H9 (cell line): ENCODE measurements around the gene PRKCB. TPM values are rescaled to one million over a fixed set of nuclear protein-coding genes. Genes with fewer than 3 reads are reported as not detected.

Experiments
- DNase-seq: peaks from one replicate; pipeline ENCODE4 v3.0.0-alpha.2; 2017
- H2AFZ ChIP-seq: one replicate; pipeline ENCODE4 v1.6.1; 2013; ENCODE audit warnings: mild to moderate bottlenecking, low read length, control low read depth, moderate library complexity
- H2AK5ac ChIP-seq: 2 replicates; pipeline ENCODE4 v1.6.1; 2013; ENCODE audit warnings: low read length, control low read depth, mixed read lengths; ENCODE audit not compliant: insufficient read length
- H2BK120ac ChIP-seq: one replicate; pipeline ENCODE4 v1.6.1; 2013; ENCODE audit warnings: low read depth, mild to moderate bottlenecking, low read length, control low read depth, inconsistent platforms; ENCODE audit not compliant: poor library complexity, severe bottlenecking
- H2BK12ac ChIP-seq: 2 replicates; pipeline ENCODE4 v1.6.1; 2013; ENCODE audit warnings: low read length, control low read depth, mixed read lengths, low read depth; ENCODE audit not compliant: insufficient read length
- H2BK15ac ChIP-seq: 2 replicates; pipeline ENCODE4 v1.6.1; 2013; ENCODE audit warnings: low read depth, low read length, control low read depth
- H2BK20ac ChIP-seq: one replicate; pipeline ENCODE4 v1.6.1; 2013; ENCODE audit warnings: low read depth, mild to moderate bottlenecking, low read length, control low read depth, inconsistent platforms; ENCODE audit not compliant: poor library complexity, severe bottlenecking
- H2BK5ac ChIP-seq: 2 replicates; pipeline ENCODE4 v1.6.1; 2013; ENCODE audit warnings: low read length, control low read depth, mixed read lengths; ENCODE audit not compliant: insufficient read length
- H3K14ac ChIP-seq: 2 replicates; pipeline ENCODE4 v1.6.1; 2013; ENCODE audit warnings: low read length, control low read depth; ENCODE audit not compliant: insufficient read depth
- H3K18ac ChIP-seq: 2 replicates; pipeline ENCODE4 v1.6.1; 2013; ENCODE audit warnings: low read depth, mild to moderate bottlenecking, mixed read lengths, low read length, control low read depth; ENCODE audit not compliant: insufficient read length
- H3K23ac ChIP-seq: 2 replicates; pipeline ENCODE4 v1.6.1; 2013; ENCODE audit warnings: low read length, control low read depth, mixed read lengths, low read depth; ENCODE audit not compliant: insufficient read length
- H3K23me2 ChIP-seq: 2 replicates; pipeline ENCODE4 v1.6.1; 2013; ENCODE audit warnings: low read depth, mild to moderate bottlenecking, mixed read lengths, low read length, control low read depth; ENCODE audit not compliant: insufficient read length, poor library complexity, severe bottlenecking
- H3K27ac ChIP-seq: 2 replicates; pipeline ENCODE4 v1.5.1; 2013; ENCODE audit warnings: low read length, control low read depth, mixed read lengths, low read depth; ENCODE audit not compliant: insufficient read length
- H3K27me3 ChIP-seq: 2 replicates; pipeline ENCODE4 v1.6.1; 2013; ENCODE audit warnings: low read length, control low read depth, inconsistent platforms; ENCODE audit not compliant: insufficient read depth
- H3K4ac ChIP-seq: 2 replicates; pipeline ENCODE4 v1.6.1; 2013; ENCODE audit warnings: low read depth, mild to moderate bottlenecking, control low read depth, inconsistent platforms, low read length, moderate library complexity
- H3K4me1 ChIP-seq: 2 replicates; pipeline ENCODE4 v1.6.1; 2013; ENCODE audit warnings: low read length, control low read depth, inconsistent platforms; ENCODE audit not compliant: insufficient read depth
- H3K4me2 ChIP-seq: 2 replicates; pipeline ENCODE4 v1.6.1; 2013; ENCODE audit warnings: low read length, control low read depth, mixed read lengths; ENCODE audit not compliant: insufficient read length, insufficient read depth
- H3K56ac ChIP-seq: 2 replicates; pipeline ENCODE4 v1.6.1; 2013; ENCODE audit warnings: low read depth, mild to moderate bottlenecking, mixed read lengths, low read length, control low read depth; ENCODE audit not compliant: insufficient read length
- H3K79me1 ChIP-seq: 2 replicates; pipeline ENCODE4 v1.6.1; 2013; ENCODE audit warnings: low read depth, mild to moderate bottlenecking, moderate library complexity, low read length, control low read depth, inconsistent platforms; ENCODE audit not compliant: insufficient read depth, poor library complexity, severe bottlenecking
- H3K79me2 ChIP-seq: 2 replicates; pipeline ENCODE4 v1.6.1; 2013; ENCODE audit warnings: low read length, control low read depth, inconsistent platforms; ENCODE audit not compliant: insufficient read depth
- H3K9ac ChIP-seq: 2 replicates; pipeline ENCODE4 v1.6.1; 2013; ENCODE audit warnings: low read length, control low read depth, mixed read lengths; ENCODE audit not compliant: insufficient read length; ENCODE audit errors: extremely low read depth
- H3K9me3 ChIP-seq: one replicate; pipeline ENCODE4 v1.6.1; 2013; ENCODE audit warnings: low read depth, low read length, inconsistent platforms; ENCODE audit not compliant: control insufficient read depth
- H3T11ph ChIP-seq: one replicate; pipeline ENCODE4 v1.6.1; 2013; ENCODE audit warnings: mild to moderate bottlenecking, low read length, control low read depth, inconsistent platforms
- H4K20me1 ChIP-seq: one replicate; pipeline ENCODE4 v1.6.1; 2013; ENCODE audit not compliant: control insufficient read depth, insufficient read length, insufficient read depth
- H4K5ac ChIP-seq: 2 replicates; pipeline ENCODE4 v1.6.1; 2013; ENCODE audit warnings: low read depth, mild to moderate bottlenecking, mixed read lengths, low read length, control low read depth; ENCODE audit not compliant: insufficient read length
- H4K8ac ChIP-seq: replicated peaks from 2 replicates; pipeline ENCODE4 v1.6.1; 2013; ENCODE audit warnings: low read length, control low read depth, mixed read lengths, low read depth; ENCODE audit not compliant: insufficient read length
- H4K91ac ChIP-seq: 2 replicates; pipeline ENCODE4 v1.6.1; 2013; ENCODE audit warnings: low read depth, mild to moderate bottlenecking, moderate library complexity, mixed read lengths, low read length, control low read depth; ENCODE audit not compliant: insufficient read length
- H3K27ac Mint-ChIP-seq, 3 experiments: 2 replicates in 2 of 3; 3 replicates in 1 of 3; pipeline ENCODE4 v1.8.0; 2020 to 2021; ENCODE audit warnings: mixed read lengths in 3 of 3, mild to moderate bottlenecking in 1 of 3, moderate library complexity in 1 of 3
- H3K27me3 Mint-ChIP-seq: 2 replicates; pipeline ENCODE4 v1.8.0; 2021; ENCODE audit warnings: low read depth, mild to moderate bottlenecking, moderate library complexity, mixed read lengths
- H3K36me3 Mint-ChIP-seq, 3 experiments: 2 replicates in 2 of 3; 3 replicates in 1 of 3; pipeline ENCODE4 v1.8.0; 2020 to 2021; ENCODE audit warnings: low read depth in 3 of 3, mixed read lengths in 3 of 3; ENCODE audit not compliant: insufficient read depth in 1 of 3
- H3K4me1 Mint-ChIP-seq, 2 experiments: 2 replicates each; pipeline ENCODE4 v1.8.0; 2020; ENCODE audit warnings: mixed read lengths in 2 of 2
- H3K4me3 Mint-ChIP-seq, 2 experiments: 2 replicates in 1 of 2; 3 replicates in 1 of 2; pipeline ENCODE4 v1.8.0; 2020 to 2021; ENCODE audit warnings: mild to moderate bottlenecking in 2 of 2, mixed read lengths in 2 of 2, moderate library complexity in 1 of 2
- H3K9me3 Mint-ChIP-seq, 2 experiments: 2 replicates in 1 of 2; 3 replicates in 1 of 2; pipeline ENCODE4 v1.8.0; 2020; ENCODE audit warnings: mild to moderate bottlenecking in 2 of 2, mixed read lengths in 2 of 2, moderate library complexity in 1 of 2
- WGBS: extraction: QIAGEN DNeasy Blood & Tissue Kit; methylation state at CpG from one replicate; pipeline ENCODE4 v1.1.7; 2013; ENCODE audit warnings: missing lambda C conversion rate, low lambda C conversion rate, mixed read lengths; ENCODE audit not compliant: insufficient read length; ENCODE audit errors: extremely low coverage; 5-methylcytosine and 5-hydroxymethylcytosine counted together
- total RNA-seq: library from RNA; stranded (reverse); gene quantifications from 2 replicates; pipeline ENCODE4 v1.2.1, GENCODE V29; 2021
- TF ChIP-seq, protein P1 (sequence below): fragments of 200-600 bp; sonication (generic); conservative IDR thresholded peaks from 3 replicates; pipeline ENCODE4 v1.8.0; 2021; ENCODE audit warnings: antibody characterized with exemption, mild to moderate bottlenecking

Gene PRKCB
- total RNA-seq, 1 experiment from 2014 or later: 7.0 TPM

DNA sequence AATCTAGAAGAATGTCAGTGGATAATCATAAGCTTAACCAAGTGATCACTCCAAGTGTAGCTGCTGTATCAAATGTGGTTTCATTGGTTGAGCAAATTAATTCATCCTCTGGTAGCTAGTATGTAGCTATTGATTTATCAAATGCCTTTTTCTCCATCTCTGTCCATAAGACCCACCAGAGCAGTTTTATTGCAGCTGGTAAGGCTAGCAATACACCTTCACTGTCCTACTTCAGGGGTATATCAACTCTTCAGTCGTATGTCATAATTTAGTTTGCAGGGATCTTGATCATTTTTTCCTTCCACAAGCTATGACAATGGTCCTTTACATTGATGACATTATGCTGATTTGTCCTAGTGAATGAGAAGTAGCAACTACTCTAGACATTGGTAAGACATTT lies 158.8 kb downstream of the PRKCB start:
- no peaks in the 10 kb centered on the region for H3K79me1 ChIP-seq
- H3K79me2 ChIP-seq: no peaks in the 10 kb centered on the region
- H3K4me1 ChIP-seq: no peaks in the 10 kb centered on the region
- no peak overlapping the region for H2BK5ac ChIP-seq
- Mint-ChIP-seq H3K4me3 (no peak overlapping the region), H3K27ac (no peak overlapping the region), H3K27me3 (peaks cover 5% of the 10 kb centered on the region), H3K9me3 (no peaks in the 10 kb centered on the region), H3K36me3 (no peaks in the 10 kb centered on the region), H3K4me1 (peaks cover 8 to 9% of the 10 kb centered on the region in 2 experiments)
- H3K27ac ChIP-seq: no peak overlapping the region
- WGBS: no CpG with 5 or more reads among the region's 1 CpG
- H3K4me2 ChIP-seq: no peak overlapping the region
- no peak overlapping the region for H3K23ac ChIP-seq
- H4K91ac ChIP-seq: no peak overlapping the region
- H2BK12ac ChIP-seq: no peak overlapping the region
- no peaks in the 10 kb centered on the region for H3K9me3 ChIP-seq
- no peak overlapping the region for H3K56ac ChIP-seq
- H3T11ph ChIP-seq: no peak overlapping the region
- H3K9ac ChIP-seq: no peak overlapping the region
- no peaks in the 10 kb centered on the region for H4K20me1 ChIP-seq
- H2AK5ac ChIP-seq: no peak overlapping the region
- TF ChIP-seq, protein P1, sequence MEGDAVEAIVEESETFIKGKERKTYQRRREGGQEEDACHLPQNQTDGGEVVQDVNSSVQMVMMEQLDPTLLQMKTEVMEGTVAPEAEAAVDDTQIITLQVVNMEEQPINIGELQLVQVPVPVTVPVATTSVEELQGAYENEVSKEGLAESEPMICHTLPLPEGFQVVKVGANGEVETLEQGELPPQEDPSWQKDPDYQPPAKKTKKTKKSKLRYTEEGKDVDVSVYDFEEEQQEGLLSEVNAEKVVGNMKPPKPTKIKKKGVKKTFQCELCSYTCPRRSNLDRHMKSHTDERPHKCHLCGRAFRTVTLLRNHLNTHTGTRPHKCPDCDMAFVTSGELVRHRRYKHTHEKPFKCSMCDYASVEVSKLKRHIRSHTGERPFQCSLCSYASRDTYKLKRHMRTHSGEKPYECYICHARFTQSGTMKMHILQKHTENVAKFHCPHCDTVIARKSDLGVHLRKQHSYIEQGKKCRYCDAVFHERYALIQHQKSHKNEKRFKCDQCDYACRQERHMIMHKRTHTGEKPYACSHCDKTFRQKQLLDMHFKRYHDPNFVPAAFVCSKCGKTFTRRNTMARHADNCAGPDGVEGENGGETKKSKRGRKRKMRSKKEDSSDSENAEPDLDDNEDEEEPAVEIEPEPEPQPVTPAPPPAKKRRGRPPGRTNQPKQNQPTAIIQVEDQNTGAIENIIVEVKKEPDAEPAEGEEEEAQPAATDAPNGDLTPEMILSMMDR: no peak
- H2BK15ac ChIP-seq: no peak overlapping the region
- H3K14ac ChIP-seq: no peak overlapping the region
- H4K8ac ChIP-seq: no peak overlapping the region
- H3K23me2 ChIP-seq: no peaks in the 10 kb centered on the region
- no peak overlapping the region for H2BK120ac ChIP-seq
- no peaks in the 10 kb centered on the region for H3K27me3 ChIP-seq
- no peak overlapping the region for H2AFZ ChIP-seq
- H2BK20ac ChIP-seq: no peak overlapping the region
- H4K5ac ChIP-seq: no peak overlapping the region
- no peak overlapping the region for H3K4ac ChIP-seq
- no peak overlapping the region for H3K18ac ChIP-seq
- no peak for DNase-seq
